Measurements from ENCODE around the gene CEP170B.

DNA sequence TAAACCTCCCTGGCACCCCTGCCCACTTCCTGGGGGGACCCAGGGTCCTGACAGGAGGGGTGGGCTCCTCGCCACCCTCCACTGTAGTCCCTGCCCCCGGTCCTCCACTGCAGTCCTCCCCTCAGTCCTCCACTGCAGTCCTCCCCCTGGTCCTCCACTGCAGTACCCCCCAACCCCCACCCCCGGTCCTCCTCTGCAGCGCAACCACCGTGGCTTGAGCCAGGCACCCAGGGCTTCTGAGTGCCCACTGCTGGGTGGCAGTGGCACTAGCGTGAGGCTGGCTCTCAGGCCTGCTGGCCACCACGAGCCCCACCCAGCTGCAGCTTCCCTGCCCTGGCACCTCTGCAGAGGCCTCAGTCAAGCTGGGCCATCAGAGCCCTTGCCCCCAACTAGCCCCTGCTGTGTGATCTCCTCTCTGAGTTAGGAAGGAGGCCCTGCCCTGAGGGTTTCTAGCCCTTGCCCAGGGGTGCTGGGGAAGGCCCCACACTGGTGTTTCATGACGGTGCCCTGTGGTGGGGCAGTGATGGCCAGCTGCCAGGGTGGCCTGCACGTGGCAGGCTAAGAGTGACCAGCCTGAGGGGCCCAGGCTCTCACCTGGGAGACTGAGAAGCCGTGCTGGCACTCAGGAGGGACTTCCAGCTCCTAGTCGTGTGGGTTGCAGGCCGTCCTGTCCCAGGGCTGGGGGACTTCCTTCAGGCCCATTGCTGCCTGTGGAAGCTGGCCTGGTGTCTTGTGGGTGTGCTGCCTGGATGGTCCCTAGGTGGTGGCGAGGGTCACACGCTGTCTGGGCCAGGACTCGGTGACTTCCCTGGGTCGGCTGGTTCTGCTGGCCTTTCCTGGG is 9.7 kb downstream of the CEP170B start:
- no peak for TF ChIP-seq CTCF (conservative IDR thresholded peaks at IDR 0.05 in 1 of 2, IDR thresholded peaks at IDR 0.05 in 1 of 2; ENCODE audit: low read depth in 1 of 2, low read length in 2 of 2)
- TF ChIP-seq EZH2 (IDR thresholded peaks at IDR 0.05; ENCODE audit: low read length, missing control alignments), result no peak

Measured in fibroblast of lung (primary cell).